Daoy (cell line): ENCODE results near the gene FAM153A. TPM values are rescaled to one million over a fixed set of nuclear protein-coding genes. Genes with fewer than 3 reads are reported as not detected.
A peak's percentile ranks its signal among the peaks of the same experiment; 100 is the strongest.
"Not testable (repeated sequence)": the region's sequence is repeated elsewhere in the genome, so short reads cannot be mapped to it uniquely, and the experiment has no call there.

Experiments used
- DNase-seq: peaks from one replicate; pipeline ENCODE4 v3.0.0-alpha.2; 2015; ENCODE audit warnings: low read depth
- total RNA-seq: library from RNA; depleted of rRNA; stranded (reverse); fragments of >200 nt; shearing (Covaris generic); gene quantifications from 2 replicates; pipeline ENCODE4 v1.2.3, GENCODE V29; 2014; rRNA removed

The FAM153A gene
- total RNA-seq, 1 experiment from 2014 or later, result not detected

DNA sequence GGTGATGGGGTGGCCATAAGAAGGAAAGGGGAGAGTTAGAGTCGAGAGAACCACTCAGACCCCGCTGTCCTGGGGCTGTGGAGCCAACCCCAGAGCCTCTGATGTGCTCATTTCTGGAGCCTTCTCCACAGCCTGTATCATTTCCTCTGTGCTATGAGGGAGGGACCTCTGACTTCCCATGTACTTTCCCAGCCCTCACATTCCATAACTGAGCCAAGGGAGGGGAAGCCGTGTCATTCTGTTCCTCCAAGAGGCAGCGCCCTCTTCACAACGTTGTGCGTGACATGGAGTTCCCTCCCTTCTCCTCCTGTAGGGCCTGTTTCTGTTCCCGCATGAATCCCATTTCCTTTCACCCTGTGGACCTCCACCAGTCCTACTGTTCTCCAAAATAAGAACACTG, 57.8 kb downstream of the FAM153A start:
- not testable (repeated sequence) for DNase-seq

DNA sequence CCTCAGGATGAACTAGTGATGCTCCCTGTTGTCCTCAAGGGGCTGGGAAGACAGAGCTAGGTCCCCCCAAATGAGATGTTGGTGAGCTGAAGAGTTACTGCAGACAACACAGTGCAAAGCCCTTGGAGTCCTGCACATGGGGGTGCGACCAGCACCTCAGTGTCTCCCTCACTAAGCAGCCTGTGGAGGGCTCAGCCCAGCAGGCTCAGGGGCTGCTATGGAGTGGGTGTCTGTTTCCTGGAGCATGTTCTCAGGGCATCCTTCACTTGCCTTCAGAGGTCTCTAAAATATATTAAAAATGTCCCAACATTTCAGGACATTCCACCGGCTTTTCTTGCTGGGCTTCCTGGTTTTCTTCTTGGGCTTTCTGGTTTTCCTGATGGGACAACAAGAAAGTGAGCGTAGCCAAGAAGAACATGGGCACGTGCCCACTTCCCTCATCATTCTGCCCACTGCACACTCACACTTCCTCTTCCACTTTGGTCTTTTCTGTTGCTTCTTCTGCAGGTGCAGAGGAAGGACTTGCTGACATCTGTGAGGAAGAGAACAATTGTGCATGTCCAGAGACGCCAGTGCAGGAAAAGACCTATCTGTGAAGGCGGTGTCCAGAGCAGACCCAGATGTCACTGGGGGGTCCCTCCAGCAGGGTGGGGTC, 58.7 kb downstream of the FAM153A start:
- DNase-seq, result not testable (repeated sequence)

DNA sequence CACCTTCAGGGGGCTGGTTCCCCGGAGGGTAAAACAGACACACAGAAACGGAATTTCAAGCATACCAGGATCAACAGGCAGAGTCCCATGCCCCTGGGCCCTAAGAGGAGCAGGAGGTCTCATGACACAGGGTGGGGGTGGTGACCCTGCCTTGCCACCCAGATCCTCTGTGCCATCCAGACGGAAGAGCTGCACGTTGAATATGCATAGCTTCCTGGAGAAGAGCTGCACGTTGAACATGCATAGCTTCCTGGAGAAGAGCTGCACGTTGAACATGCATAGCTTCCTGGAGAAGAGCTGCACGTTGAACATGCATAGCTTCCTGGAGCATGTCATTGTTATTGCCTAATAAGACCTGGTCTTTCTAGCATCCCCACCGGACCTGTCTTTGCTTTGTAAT, 59.9 kb downstream of the FAM153A start:
- not testable (repeated sequence) for DNase-seq

DNA sequence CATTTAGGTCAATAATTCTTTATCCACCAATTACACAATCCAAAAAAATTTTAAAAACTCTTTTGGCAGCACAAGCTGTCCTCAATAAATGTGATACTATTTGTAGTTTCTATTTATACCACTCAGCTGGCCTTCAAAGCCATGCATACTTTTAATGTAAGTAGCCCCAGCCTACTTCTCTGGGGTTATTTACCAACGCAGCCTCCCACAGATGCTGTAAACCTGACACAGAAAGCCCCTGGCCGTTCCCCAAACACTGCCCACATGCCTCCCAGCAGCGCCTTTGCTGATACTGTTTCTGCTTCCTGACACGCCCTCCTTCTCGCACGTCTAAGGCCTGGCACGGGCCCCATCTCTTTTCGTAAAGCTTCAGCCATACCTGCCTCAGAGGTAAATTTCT, 62.7 kb downstream of the FAM153A start:
- DNase-seq, result not testable (repeated sequence)

DNA sequence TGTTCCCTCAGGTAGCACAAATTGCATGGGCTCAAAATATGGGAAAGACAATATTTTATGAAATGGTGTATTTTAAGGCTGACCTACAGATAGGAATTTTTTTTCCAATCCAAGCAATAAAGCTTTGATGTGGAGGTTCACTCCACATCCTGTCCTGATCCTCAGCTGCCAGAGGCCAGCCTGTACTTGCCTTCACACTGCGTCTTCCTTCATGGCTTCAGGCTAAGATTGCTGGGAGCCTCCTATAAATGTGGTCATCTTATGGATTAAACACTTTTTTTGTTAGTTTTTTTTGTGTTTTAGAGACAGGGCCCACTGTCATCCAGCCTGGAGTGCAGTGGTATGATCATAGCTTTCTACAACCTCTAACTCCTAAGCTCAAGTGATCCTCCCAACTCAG, 67.3 kb downstream of the FAM153A start:
- not testable (repeated sequence) for DNase-seq

DNA sequence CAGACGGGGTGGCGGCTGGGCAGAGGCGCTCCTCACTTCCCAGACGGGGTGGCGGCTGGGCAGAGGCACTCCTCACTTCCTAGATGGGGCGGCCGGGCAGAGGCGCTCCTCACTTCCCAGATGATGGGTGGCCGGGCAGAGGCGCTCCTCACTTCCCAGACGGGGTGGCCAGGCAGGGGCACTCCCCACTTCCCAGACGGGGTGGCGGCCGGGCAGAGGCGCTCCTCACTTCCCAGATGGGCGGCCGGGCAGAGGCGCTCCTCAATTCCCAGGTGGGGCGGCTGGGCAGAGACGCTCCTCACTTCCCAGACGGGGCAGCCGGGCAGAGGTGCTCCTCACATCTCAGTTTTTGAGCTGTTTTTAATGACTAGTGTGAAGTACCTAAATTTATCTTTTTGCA, 86.6 kb downstream of the FAM153A start:
- not testable (repeated sequence) for DNase-seq

DNA sequence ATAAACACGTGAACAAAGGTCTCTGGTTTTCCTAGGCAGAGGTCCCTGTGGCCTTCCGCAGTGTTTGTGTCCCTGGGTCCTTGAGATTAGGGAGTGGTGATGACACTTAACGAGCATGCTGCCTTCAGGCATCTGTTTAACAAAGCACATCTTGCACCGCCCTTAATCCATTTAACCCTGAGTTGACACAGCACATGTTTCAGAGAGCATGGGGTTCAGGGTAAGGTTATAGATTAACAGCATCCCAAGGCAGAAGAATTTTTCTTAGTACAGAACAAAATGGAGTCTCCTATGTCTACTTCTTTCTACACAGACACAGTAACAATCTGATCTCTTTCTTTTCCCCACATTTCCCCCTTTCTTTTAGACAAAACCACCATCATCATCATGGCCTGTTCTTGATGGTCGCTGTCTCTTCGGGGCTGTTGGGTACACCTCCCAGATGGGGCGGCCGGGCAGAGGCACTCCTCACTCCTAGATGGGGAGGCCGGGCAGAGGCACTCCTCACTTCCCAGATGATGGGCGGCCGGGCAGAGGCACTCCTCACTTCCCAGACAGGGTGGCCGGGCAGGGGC, 87.3 kb downstream of the FAM153A start:
- not testable (repeated sequence) for DNase-seq

DNA sequence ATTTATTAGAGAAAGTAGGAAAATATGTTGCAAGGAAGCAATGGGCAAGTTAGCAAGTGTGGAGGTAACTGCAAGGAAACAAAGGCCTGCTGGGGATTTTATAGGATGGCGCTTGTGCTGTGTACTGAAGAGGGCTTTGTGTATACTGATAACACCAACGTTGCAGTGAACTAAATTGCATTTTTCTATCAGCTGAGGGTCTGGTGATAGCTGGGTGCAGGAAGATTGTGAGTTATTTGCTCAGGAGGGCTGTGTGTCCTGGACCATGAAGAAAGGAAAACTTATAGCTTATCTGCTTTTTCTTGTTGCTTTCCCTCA, 88.2 kb downstream of the FAM153A start:
- not testable (repeated sequence) for DNase-seq

DNA sequence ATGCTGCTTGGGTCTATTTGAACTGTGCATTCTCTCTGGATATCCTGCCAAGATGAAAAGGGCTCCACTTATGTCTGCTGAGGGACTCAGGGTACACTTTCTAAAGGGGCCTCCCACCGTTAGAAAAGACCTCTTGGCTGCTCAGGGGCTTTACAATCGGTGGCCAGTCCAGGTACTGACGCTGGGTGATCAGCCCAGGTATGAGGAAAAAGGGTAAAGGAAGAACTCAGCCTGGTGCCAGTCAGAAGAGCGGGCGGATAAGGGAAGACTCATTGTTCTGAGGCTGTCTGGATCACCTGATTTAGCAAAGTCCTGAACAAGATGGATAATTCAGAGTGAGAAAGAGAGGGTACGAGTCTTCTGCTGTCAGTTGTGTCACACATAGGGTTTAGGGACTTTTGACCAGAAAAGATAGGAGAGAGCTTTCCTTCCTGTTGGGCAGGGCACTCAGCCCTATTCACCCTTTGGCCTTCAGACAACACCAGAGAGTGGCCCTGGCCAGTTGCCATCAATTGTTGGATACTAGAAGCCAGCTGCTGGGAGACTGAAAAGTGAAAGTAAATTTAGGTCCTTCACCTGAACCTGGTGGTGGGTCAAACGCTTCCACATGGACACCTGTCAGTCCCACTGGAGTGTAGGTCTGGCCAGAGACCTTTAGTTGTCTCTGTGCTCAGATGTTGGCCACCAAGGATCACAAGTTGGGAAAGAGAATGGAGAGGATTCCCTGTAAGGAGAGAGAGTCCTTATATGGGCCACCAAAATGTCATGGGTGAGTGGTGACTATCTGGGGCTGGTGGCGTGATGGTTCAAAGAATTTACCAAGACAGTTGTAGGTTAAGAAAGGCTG, 88.8 kb downstream of the FAM153A start:
- DNase-seq, result peak; percentile 8

DNA sequence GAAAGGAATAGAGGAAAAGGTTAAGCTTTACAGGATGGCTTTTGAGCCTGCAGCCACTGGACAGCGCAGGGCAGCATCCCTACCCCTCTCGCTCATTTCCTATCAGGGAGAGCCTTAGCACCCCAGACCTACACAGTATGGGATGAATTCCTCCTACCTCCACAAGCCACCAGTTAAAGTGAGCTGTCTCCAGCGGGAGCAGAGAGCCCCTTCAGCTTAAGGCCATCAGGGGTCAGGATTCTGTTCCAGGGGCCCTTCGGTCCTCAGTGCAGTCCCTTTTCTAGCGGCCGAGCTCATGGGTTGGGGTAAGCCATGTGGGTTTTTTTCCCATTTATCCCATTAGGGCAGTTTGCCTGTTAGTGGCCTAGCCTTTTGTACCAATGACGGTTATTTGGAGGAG, 89.7 kb downstream of the FAM153A start:
- DNase-seq, result not testable (repeated sequence)

DNA sequence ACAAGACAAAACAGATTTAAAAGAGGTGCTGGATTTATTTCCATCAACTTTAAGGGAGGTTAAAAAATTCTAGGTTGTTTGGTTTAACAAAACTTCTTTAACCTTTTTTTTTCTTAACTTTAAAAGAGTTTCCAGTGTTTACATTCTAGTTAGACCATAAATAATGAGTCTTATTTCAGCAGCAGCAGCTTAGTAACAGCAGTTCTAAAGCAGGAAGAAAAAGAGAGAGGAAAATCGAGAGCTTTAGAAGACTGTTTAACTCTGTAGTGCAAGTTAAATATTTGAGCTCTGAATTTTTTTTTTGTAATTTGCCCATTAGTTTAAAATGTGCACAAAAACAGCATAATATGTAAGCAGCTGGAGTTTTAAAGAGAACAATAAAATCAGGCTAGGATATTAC, 90.2 kb downstream of the FAM153A start:
- DNase-seq, result not testable (repeated sequence)

DNA sequence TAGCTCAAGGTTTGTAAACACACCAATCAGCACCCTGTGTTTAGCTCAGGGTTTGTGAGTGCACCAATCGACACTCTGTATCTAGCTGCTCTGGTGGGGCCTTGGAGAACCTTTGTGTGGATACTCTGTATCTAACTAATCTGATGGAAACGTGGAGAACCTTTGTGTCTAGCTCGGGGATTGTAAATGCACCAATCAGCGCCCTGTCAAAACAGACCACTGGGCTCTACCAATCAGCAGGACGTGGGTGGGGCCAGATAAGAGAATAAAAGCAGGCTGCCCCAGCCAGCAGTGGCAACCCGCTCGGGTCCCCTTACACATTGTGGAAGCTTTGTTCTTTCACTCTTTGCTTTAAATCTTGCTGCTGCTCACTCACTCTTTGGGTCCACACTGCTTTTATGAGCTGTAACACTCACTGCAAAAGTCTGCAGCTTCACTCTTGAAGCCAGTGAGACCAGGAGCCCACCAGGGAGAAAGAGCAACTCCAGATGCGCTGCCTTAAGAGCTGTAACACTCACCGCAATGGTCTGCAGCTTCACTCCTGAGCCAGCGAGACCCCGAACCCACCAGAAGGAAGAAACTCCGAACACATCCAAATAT, 93.6 kb downstream of the FAM153A start:
- not testable (repeated sequence) for DNase-seq

DNA sequence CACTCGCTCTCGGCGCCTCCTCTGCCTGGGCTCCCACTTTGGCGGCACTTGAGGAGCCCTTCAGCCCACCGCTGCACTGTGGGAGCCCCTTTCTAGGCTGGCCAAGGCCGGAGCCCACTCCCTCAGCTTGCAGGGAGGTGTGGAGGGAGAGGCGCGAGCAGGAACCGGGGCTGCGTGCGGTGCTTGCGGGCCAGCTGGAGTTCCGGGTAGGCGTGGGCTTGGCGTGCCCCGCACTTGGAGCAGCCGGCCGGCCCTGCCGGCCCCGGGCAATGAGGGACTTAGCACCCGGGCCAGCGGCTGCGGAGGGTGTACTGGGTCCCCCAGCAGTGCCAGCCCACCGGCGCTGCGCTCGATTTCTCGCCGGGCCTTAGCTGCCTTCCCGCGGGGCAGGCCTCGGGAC, 94.6 kb downstream of the FAM153A start:
- not testable (repeated sequence) for DNase-seq

DNA sequence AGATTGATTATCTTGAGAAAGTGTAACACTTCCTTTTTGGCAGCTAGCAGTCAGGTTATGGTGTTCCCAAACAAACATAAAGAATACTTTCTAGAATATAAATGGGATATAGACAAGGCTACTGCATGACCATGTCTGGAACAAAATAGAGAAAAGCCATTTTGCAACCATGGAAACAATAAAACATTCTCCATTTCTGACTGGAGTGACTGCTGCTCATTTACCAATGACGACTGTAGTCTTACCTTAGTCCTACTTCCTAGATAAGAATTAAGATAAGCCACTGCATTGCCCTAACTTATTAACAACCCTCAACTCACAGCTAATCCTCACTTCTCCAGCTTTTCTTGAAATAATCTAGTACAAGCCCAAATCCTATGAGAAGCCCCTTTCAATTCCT, 100.8 kb downstream of the FAM153A start:
- not testable (repeated sequence) for DNase-seq

Other genes with a start within 250 kb of the FAM153A start
- gene FAM193B, start 228.3 kb downstream of the FAM153A start, total RNA-seq, result 14.6 and 26.7 TPM in 2 replicates
- 94.7 and 105 TPM in 2 replicates for gene TMED9, start 190.7 kb downstream of the FAM153A start, total RNA-seq
- 35.1 and 51.0 TPM in 2 replicates for gene B4GALT7, start 182.8 kb downstream of the FAM153A start, total RNA-seq
- not detected in 2 replicates for gene PROP1, start 213.3 kb upstream of the FAM153A start, total RNA-seq